Astrocyte of the cerebellum (primary cell): ENCODE measurements around the gene LIMK1.

Experiments used
- DNase-seq: peaks from one replicate; pipeline ENCODE4 v3.0.0-alpha.2; 2011; ENCODE audit warnings: low read depth
- H3K4me3 ChIP-seq: 2 replicates; pipeline ENCODE4 v1.5.1; 2011; ENCODE audit warnings: mild to moderate bottlenecking, low read depth, low read length, moderate library complexity
- CTCF ChIP-seq: IDR thresholded peaks from 2 replicates; pipeline ENCODE4 v1.5.1; 2012; ENCODE audit warnings: low read length, low read depth, moderate library complexity, mild to moderate bottlenecking; ENCODE audit errors: missing control alignments
- in situ Hi-C: cut with HindIII; loops from 2 replicates; pipeline ENCODE4 v1.10.0; 2017; ENCODE audit warnings: low sequenced_read_pairs

The LIMK1 gene

DNA sequence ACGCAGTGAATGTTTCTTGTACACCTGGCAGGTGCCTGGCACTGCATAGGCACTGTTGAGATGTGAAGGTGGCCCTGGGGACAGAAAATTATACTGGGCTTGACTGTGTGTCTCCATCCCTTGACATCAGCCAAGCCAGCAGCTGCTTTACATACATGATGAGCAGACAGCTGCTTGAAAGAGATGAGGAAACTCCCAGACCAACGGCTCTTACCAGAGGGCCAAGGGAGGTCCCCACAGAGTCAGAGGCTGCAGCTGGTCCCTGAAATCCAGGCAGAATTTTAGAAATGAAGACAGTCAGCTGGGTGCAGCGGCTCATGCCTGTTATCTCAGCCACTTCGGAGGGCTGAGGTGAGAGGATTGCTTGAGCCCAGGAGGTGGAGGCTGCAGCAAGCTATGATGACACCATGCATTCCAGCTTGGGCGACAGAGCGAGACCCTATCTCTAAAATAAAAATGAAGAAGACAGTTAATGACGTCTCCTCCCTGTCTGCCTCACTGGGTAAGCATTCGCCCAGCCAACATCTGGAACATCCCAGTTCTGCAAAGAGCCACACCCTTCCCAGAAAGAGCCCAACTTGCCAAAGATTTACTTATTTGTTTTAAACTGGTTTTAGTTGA, 17.6 kb downstream of the LIMK1 start:
- DNase-seq: no peak
- H3K4me3 ChIP-seq: no peak overlapping the region
- TF ChIP-seq CTCF: no peak
- in situ Hi-C loops: no loop called here

GRCh38 chr7:74103219-74103772, 19.7 kb downstream of the LIMK1 start:
- DNase-seq: no peak
- H3K4me3 ChIP-seq: no peak overlapping the region
- in situ Hi-C loops: no loop called here
- no peak for TF ChIP-seq CTCF

GRCh38 chr7:74104702-74105101, 21.1 kb downstream of the LIMK1 start:
- no peak overlapping the region for H3K4me3 ChIP-seq
- in situ Hi-C loops: no loop called here
- DNase-seq: no peak
- TF ChIP-seq CTCF: no peak

GRCh38 chr7:74105992-74106391, 22.4 kb downstream of the LIMK1 start:
- in situ Hi-C loops: no loop called here
- no peak for DNase-seq
- no peak overlapping the region for H3K4me3 ChIP-seq
- TF ChIP-seq CTCF: no peak

DNA sequence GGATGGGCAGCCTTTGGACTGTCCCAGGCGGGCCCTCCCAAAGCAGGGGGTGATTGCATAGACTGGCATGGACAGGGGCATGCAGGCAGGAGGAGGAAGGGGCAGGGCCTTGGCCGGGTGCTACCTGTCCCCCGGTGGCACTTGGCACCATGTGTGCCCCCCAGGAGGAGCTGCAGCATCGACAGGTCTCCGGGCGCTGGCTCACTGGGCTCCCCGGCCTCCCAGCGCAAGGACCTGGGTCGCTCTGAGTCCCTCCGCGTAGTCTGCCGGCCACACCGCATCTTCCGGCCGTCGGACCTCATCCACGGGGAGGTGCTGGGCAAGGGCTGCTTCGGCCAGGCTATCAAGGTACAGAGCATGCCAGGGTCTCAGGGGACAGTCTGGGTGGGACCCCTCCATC, 23.2 kb downstream of the LIMK1 start:
- no peak overlapping the region for H3K4me3 ChIP-seq
- in situ Hi-C loops: no loop called here
- DNase-seq: no peak
- TF ChIP-seq CTCF: no peak

- TF ChIP-seq CTCF: no peak
- no peak overlapping the region for H3K4me3 ChIP-seq
- DNase-seq: no peak
- in situ Hi-C loops: no loop called here
Observed at GRCh38 chr7:74115326-74115725, 31.7 kb downstream of the LIMK1 start.
